GM12878 (cell line): ENCODE data around the gene FAF1.

Experiments used
- ATF7 ChIP-seq: fragments of 450-650 bp; IDR thresholded peaks from 2 replicates; pipeline ENCODE4 v1.6.1; 2016; ENCODE audit warnings: low read depth, mild to moderate bottlenecking
- CREM ChIP-seq: IDR thresholded peaks from 2 replicates; pipeline ENCODE4 v1.6.1; 2014; ENCODE audit warnings: antibody characterized with exemption, low read depth
- EGR1 ChIP-seq, 2 experiments: IDR thresholded peaks; 1 replicate in 1 of 2; 2 replicates in 1 of 2; pipeline ENCODE4 v1.6.1; 2011 to 2012; ENCODE audit warnings: low read depth in 2 of 2, low read length in 2 of 2, borderline replicate concordance in 1 of 2, mild to moderate bottlenecking in 1 of 2, moderate library complexity in 1 of 2
- ZZZ3 ChIP-seq: IDR thresholded peaks from 2 replicates; pipeline ENCODE4 v1.6.1; 2011; ENCODE audit warnings: low read depth; ENCODE audit not compliant: control insufficient read depth, insufficient read length
- TF ChIP-seq, protein P1 (sequence below): IDR thresholded peaks from 2 replicates; pipeline ENCODE4 v1.6.1; 2011; ENCODE audit warnings: low read depth, mild to moderate bottlenecking, low read length, moderate library complexity, borderline replicate concordance; ENCODE audit errors: extremely low read depth

DNA sequence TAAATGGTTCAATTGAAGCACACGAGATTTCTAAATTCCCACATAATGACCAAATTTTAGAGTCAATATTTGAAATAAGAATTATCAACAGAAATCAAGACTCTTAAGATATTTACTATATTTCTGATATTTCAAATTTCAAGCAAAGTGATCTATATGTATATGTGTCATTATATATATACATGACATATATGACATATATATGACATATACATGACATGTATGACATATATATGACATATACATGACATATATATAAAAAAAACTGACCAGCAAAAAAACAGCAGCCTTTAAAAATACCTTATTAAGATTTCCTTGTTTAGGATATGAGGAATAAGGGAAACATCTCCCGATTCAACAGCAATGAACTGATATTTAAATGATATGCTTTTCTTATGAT lies 266.2 kb downstream of the FAF1 start:
- TF ChIP-seq CREM (no peak), ATF7 (no peak), EGR1 (IDR thresholded peaks at IDR 0.05; ENCODE audit: borderline replicate concordance in 1 of 2, low read depth in 2 of 2, low read length in 2 of 2) (no peak), ZZZ3 (no peak)
- TF ChIP-seq, protein P1, sequence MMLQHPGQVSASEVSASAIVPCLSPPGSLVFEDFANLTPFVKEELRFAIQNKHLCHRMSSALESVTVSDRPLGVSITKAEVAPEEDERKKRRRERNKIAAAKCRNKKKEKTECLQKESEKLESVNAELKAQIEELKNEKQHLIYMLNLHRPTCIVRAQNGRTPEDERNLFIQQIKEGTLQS: no peak
